H1 (cell line): ENCODE data around the gene TAMALIN. TPM values are rescaled to one million over a fixed set of nuclear protein-coding genes. Genes with fewer than 3 reads are reported as not detected.

Source experiments
- CTCF ChIA-PET: fragments of 300-600 bp; sonication (Branson Sonifier 250); formaldehyde crosslinking; loops from one replicate; lab custom pipeline; 2021; ENCODE audit not compliant: partially characterized antibody; lab: Charles Lee
- POLR2A ChIA-PET: fragments of 300-600 bp; sonication (Branson Sonifier 250); formaldehyde crosslinking; loops from one replicate; lab custom pipeline; 2021; ENCODE audit warnings: inconsistent platforms; ENCODE audit not compliant: partially characterized antibody; lab: Charles Lee
- DNase-seq, 2 experiments: peaks; one replicate each; pipeline versions ENCODE4 v3.0.0 to v3.0.0-alpha.2; 2010 to 2022; ENCODE audit warnings: low spot score in 2 of 2, low read depth in 1 of 2, mixed read lengths in 1 of 2
- FAIRE-seq: peaks from 2 replicates; lab custom pipeline; 2011; peaks lifted over from hg19 to GRCh38; lab: Jason Lieb, UNC
- H2AFZ ChIP-seq: 2 replicates; pipeline ENCODE4 v1.8.1; 2012; ENCODE audit warnings: low read length, inconsistent platforms
- H2AK5ac ChIP-seq: 2 replicates; pipeline ENCODE4 v1.6.1; 2013; ENCODE audit warnings: low read depth, low read length
- H2BK120ac ChIP-seq: replicated peaks from 2 replicates; pipeline ENCODE3; 2013; ENCODE audit warnings: low read depth, low read length, inconsistent platforms
- H2BK12ac ChIP-seq: 2 replicates; pipeline ENCODE4 v1.6.1; 2013; ENCODE audit warnings: low read depth, low read length
- H2BK15ac ChIP-seq: 2 replicates; pipeline ENCODE4 v1.6.1; 2013; ENCODE audit warnings: low read length
- H2BK20ac ChIP-seq: 2 replicates; pipeline ENCODE4 v1.6.1; 2013; ENCODE audit warnings: low read length
- H2BK5ac ChIP-seq: 2 replicates; pipeline ENCODE4 v1.6.1; 2013; ENCODE audit warnings: low read depth, low read length
- H3K14ac ChIP-seq: 2 replicates; pipeline ENCODE4 v1.6.1; 2013; ENCODE audit warnings: inconsistent platforms; ENCODE audit not compliant: insufficient read length
- H3K18ac ChIP-seq: 2 replicates; pipeline ENCODE4 v1.6.1; 2013; ENCODE audit warnings: low read length; ENCODE audit errors: extremely low read depth
- H3K23ac ChIP-seq: 2 replicates; pipeline ENCODE4 v1.6.1; 2013; ENCODE audit warnings: inconsistent platforms; ENCODE audit not compliant: insufficient read length
- H3K23me2 ChIP-seq: 2 replicates; pipeline ENCODE4 v1.6.1; 2013; ENCODE audit warnings: low read depth, low read length
- H3K27ac ChIP-seq: 2 replicates; pipeline ENCODE4 v1.6.1; 2011; ENCODE audit warnings: low read depth, low read length, inconsistent platforms
- H3K27me3 ChIP-seq, 4 experiments: replicated peaks in 1 of 4; 1 replicate in 1 of 4; 2 replicates in 3 of 4; pipeline versions ENCODE4 v1.6.1 to v1.8.1; 2011 to 2013; ENCODE audit warnings: low read length in 3 of 4, mild to moderate bottlenecking in 3 of 4, inconsistent platforms in 2 of 4, mixed read lengths in 2 of 4, moderate library complexity in 1 of 4; ENCODE audit not compliant: control insufficient read depth in 3 of 4, insufficient read depth in 3 of 4; ENCODE audit errors: extremely low read depth in 1 of 4
- H3K36me3 ChIP-seq, 4 experiments: 2 replicates each; pipeline versions ENCODE4 v1.6.1 to v1.8.1; 2011 to 2013; ENCODE audit warnings: mild to moderate bottlenecking in 4 of 4, low read length in 3 of 4, moderate library complexity in 2 of 4, control low read depth in 1 of 4, inconsistent platforms in 1 of 4; ENCODE audit not compliant: insufficient read depth in 4 of 4, control insufficient read depth in 2 of 4
- H3K4ac ChIP-seq: replicated peaks from 2 replicates; pipeline ENCODE3; 2013; ENCODE audit warnings: low read length, low read depth, mixed read lengths, inconsistent platforms; ENCODE audit not compliant: insufficient read length
- H3K4me1 ChIP-seq, 4 experiments: replicated peaks in 1 of 4; 1 replicate in 1 of 4; 2 replicates in 3 of 4; pipeline versions ENCODE4 v1.6.1 to v1.8.1; 2011 to 2013; ENCODE audit warnings: low read length in 3 of 4, inconsistent platforms in 2 of 4, mixed read lengths in 1 of 4; ENCODE audit not compliant: insufficient read depth in 4 of 4, control insufficient read depth in 3 of 4
- H3K4me2 ChIP-seq, 2 experiments: 2 replicates each; pipeline versions ENCODE4 v1.6.1 to v1.8.1; 2011 to 2013; ENCODE audit warnings: low read depth in 2 of 2, low read length in 2 of 2, control low read depth in 1 of 2, inconsistent platforms in 1 of 2, mild to moderate bottlenecking in 1 of 2; ENCODE audit not compliant: insufficient read depth in 1 of 2
- H3K4me3 ChIP-seq, 4 experiments: fragments of 200-600, 300-600 bp in 1 of 4; sonication (generic), shearing (Covaris generic), sonication (Bioruptor Twin) in 1 of 4; 2 replicates each; pipeline versions ENCODE4 v1.5.1 to v1.8.1; 2011 to 2016; ENCODE audit warnings: low read length in 4 of 4, low read depth in 3 of 4, control low read depth in 2 of 4, inconsistent platforms in 2 of 4, mild to moderate bottlenecking in 2 of 4, mixed read lengths in 1 of 4, moderate library complexity in 1 of 4; ENCODE audit not compliant: insufficient read depth in 2 of 4; ENCODE audit errors: extremely low read depth in 1 of 4
- H3K56ac ChIP-seq: replicated peaks from 2 replicates; pipeline ENCODE3; 2013; ENCODE audit warnings: low read depth, mild to moderate bottlenecking, mixed read lengths, low read length, inconsistent platforms; ENCODE audit not compliant: insufficient read length
- H3K79me1 ChIP-seq: 2 replicates; pipeline ENCODE4 v1.6.1; 2013; ENCODE audit warnings: low read depth, low read length, control low read depth
- H3K79me2 ChIP-seq, 2 experiments: 2 replicates each; pipeline versions ENCODE4 v1.6.1 to v1.8.1; 2012 to 2013; ENCODE audit warnings: low read length in 2 of 2, mild to moderate bottlenecking in 2 of 2, inconsistent platforms in 1 of 2; ENCODE audit not compliant: insufficient read depth in 2 of 2, control insufficient read depth in 1 of 2
- H3K9ac ChIP-seq, 4 experiments: replicated peaks in 1 of 4; 1 replicate in 1 of 4; 2 replicates in 3 of 4; pipeline versions ENCODE4 v1.6.1 to v1.8.1; 2011 to 2013; ENCODE audit warnings: low read depth in 3 of 4, low read length in 3 of 4, control low read depth in 2 of 4, mild to moderate bottlenecking in 2 of 4, moderate library complexity in 2 of 4, inconsistent platforms in 1 of 4; ENCODE audit errors: extremely low read depth in 1 of 4
- H3K9me3 ChIP-seq, 2 experiments: 2 replicates each; pipeline versions ENCODE4 v1.6.1 to v1.8.1; 2012 to 2013; ENCODE audit warnings: mild to moderate bottlenecking in 2 of 2, moderate library complexity in 2 of 2, control low read depth in 1 of 2, inconsistent platforms in 1 of 2, low read depth in 1 of 2, low read length in 1 of 2, mixed read lengths in 1 of 2; ENCODE audit not compliant: insufficient read depth in 2 of 2
- H4K20me1 ChIP-seq, 2 experiments: replicated peaks in 1 of 2; 2 replicates each; pipeline versions ENCODE3 to v1.8.1; 2011 to 2013; ENCODE audit warnings: inconsistent platforms in 2 of 2, low read length in 2 of 2, mild to moderate bottlenecking in 1 of 2; ENCODE audit not compliant: insufficient read depth in 2 of 2, control insufficient read depth in 1 of 2
- H4K5ac ChIP-seq: 2 replicates; pipeline ENCODE4 v1.6.1; 2013; ENCODE audit warnings: low read length, low read depth, mixed read lengths, inconsistent platforms; ENCODE audit not compliant: insufficient read length
- H4K8ac ChIP-seq: 2 replicates; pipeline ENCODE4 v1.8.0; 2013; ENCODE audit warnings: mild to moderate bottlenecking, moderate library complexity, low read length, inconsistent platforms; ENCODE audit not compliant: insufficient read depth; ENCODE audit errors: extremely low read depth
- H4K91ac ChIP-seq: replicated peaks from 2 replicates; pipeline ENCODE3; 2013; ENCODE audit warnings: low read length, mixed read lengths, inconsistent platforms; ENCODE audit not compliant: insufficient read length
- BACH1 ChIP-seq: IDR thresholded peaks from 2 replicates; pipeline ENCODE4 v1.6.1; 2012; ENCODE audit warnings: low read length, improper control_type of control experiment
- CEBPB ChIP-seq: IDR thresholded peaks from 2 replicates; pipeline ENCODE4 v1.6.1; 2012; ENCODE audit warnings: low read depth, low read length
- HDAC6 ChIP-seq: IDR thresholded peaks from one replicate; pipeline ENCODE4 v1.7.1; 2012; ENCODE audit warnings: low read depth, mild to moderate bottlenecking, inconsistent platforms, low read length, moderate library complexity
- KDM5A ChIP-seq: fragments of 200-600 bp; IDR thresholded peaks from 2 replicates; pipeline ENCODE4 v1.7.1; 2012; ENCODE audit warnings: mild to moderate bottlenecking, low read length, inconsistent platforms, mixed read lengths
- SIRT6 ChIP-seq: IDR thresholded peaks from one replicate; pipeline ENCODE4 v1.7.1; 2012; ENCODE audit warnings: low read length, inconsistent platforms
- SP2 ChIP-seq: IDR thresholded peaks from 2 replicates; pipeline ENCODE4 v1.6.1; 2012; ENCODE audit warnings: mild to moderate bottlenecking, low read length, inconsistent platforms
- TBP ChIP-seq: IDR thresholded peaks from 2 replicates; pipeline ENCODE4 v1.6.1; 2011; ENCODE audit warnings: low read depth, low read length, improper control_type of control experiment
- TEAD4 ChIP-seq: IDR thresholded peaks from 2 replicates; pipeline ENCODE4 v1.6.1; 2012; ENCODE audit warnings: low read depth, low read length, inconsistent platforms, mixed read lengths
- WGBS, 2 experiments: shearing (Covaris generic) in 1 of 2; methylation state at CpG; one replicate each; pipeline versions ENCODE4 v1.1.6 to v1.1.7; 2013 to 2015; ENCODE audit warnings: low lambda C conversion rate in 2 of 2, mixed read lengths in 2 of 2, inconsistent platforms in 1 of 2, low coverage in 1 of 2, missing lambda C conversion rate in 1 of 2; ENCODE audit not compliant: insufficient replicate concordance in 2 of 2, insufficient coverage in 1 of 2, insufficient read length in 1 of 2; ENCODE audit errors: extremely low coverage in 1 of 2, missing lambda C conversion rate in 1 of 2; 5-methylcytosine and 5-hydroxymethylcytosine counted together
- polyA plus RNA-seq, 7 experiments: library from polyadenylated mRNA; depleted of rRNA in 3 of 7; stranded (reverse) in 5 of 7; unstranded in 2 of 7; fragments of >200 nt in 5 of 7; fragments of 200-250 nt in 2 of 7; gene quantifications; 1 replicate in 5 of 7; 2 replicates in 1 of 7; 4 replicates in 1 of 7; pipeline versions ENCODE4 v1.2.1 to v1.2.3, GENCODE V29; 2011 to 2013; ENCODE audit warnings: missing spikeins in 2 of 7, mixed read lengths in 2 of 7
- total RNA-seq: library from RNA; stranded (reverse); fragmentation: NEBNext Ultra II Directional; extraction: Animal tissue kit (Norgen Biotek cat#: 25700); gene quantifications from 2 replicates; pipeline ENCODE4 v1.2.1, GENCODE V29; 2021

TAMALIN gene
- total and polyA plus RNA-seq, 2 of the 8 experiments (the other 6 are each of a cell fraction or from before 2014, with no cell fraction given) = 2.6 to 4.9 TPM

GRCh38 chr12:52054833-52055730 is 48.3 kb downstream of the TAMALIN start:
- H3K4me2 ChIP-seq = no peak overlapping the region
- H4K91ac ChIP-seq = no peak overlapping the region
- peaks cover 2 to 25% of the 10 kb centered on the region in 2 experiments for H4K20me1 ChIP-seq
- H2BK15ac ChIP-seq = no peak overlapping the region
- no peak overlapping the region for H2BK12ac ChIP-seq
- H3K23me2 ChIP-seq = peaks cover 14% of the 10 kb centered on the region
- no peaks in the 10 kb centered on the region; the same call in 1 of the 2 replicates for H3K79me1 ChIP-seq
- peaks cover 0 to 9% (median 5%) of the 10 kb centered on the region in 4 experiments; a peak in 4 of 8 replicates for H3K36me3 ChIP-seq
- no peak for TF ChIP-seq SP2
- TF ChIP-seq TEAD4 = no peak
- no peak for TF ChIP-seq HDAC6
- TF ChIP-seq CEBPB = no peak
- no peak for TF ChIP-seq BACH1
- no peak for TF ChIP-seq SIRT6
- TF ChIP-seq KDM5A = no peak
- no peak for TF ChIP-seq TBP
- H3K9ac ChIP-seq = no peak overlapping the region
- H3K4ac ChIP-seq = no peak overlapping the region
- ChIA-PET POLR2A (interaction anchor here (1.2 to 1.4 kb wide), 3 partner anchors 14 to 24 kb away, joined by 3 to 5 read pairs (median 4); partner anchors contain the start of gene ATG101), CTCF (interaction anchor here (0.9 to 34.1 kb wide), 11 partner anchors 10 to 66 kb away, joined by 3 to 1022 read pairs (median 5); partner anchors contain the start of gene ATG101)
- no peaks in the 10 kb centered on the region for H3K79me2 ChIP-seq
- H3K9me3 ChIP-seq = no peaks in the 10 kb centered on the region
- H3K56ac ChIP-seq = no peak overlapping the region
- H3K27ac ChIP-seq = no peak overlapping the region
- no peak overlapping the region for H2BK20ac ChIP-seq
- peaks cover under 1 to 28% (median 21%) of the 10 kb centered on the region in 4 experiments; a peak in 6 of 7 replicates for H3K27me3 ChIP-seq
- H2AFZ ChIP-seq = no peak overlapping the region
- WGBS, 2 experiments = 92% methylated on average over 16 of the region's 21 CpGs; no CpG with 5 or more reads in 1 of the 2 experiments
- H4K8ac ChIP-seq = peak overlapping the region; percentile 29; the same call in 1 of the 2 replicates
- no peak overlapping the region for H2BK120ac ChIP-seq
- H2AK5ac ChIP-seq = no peak overlapping the region
- DNase-seq (no peak), FAIRE-seq (no peak)
- H3K23ac ChIP-seq = no peak overlapping the region
- no peak overlapping the region for H4K5ac ChIP-seq
- no peak overlapping the region for H3K14ac ChIP-seq
- no peak overlapping the region for H2BK5ac ChIP-seq
- no peak overlapping the region for H3K18ac ChIP-seq
- H3K4me3 ChIP-seq = no peak overlapping the region
- peaks cover 0 to 16% (median 7%) of the 10 kb centered on the region in 4 experiments; a peak in 6 of 7 replicates for H3K4me1 ChIP-seq
